RWPE2 (cell line): Measurements from ENCODE around the gene SGO2.

Experiments
- ATAC-seq: fragments of 200-7000 bp; cut with Tn5 transposase; 3 replicates; pipeline ENCODE4 v1.9.1; 2021; ENCODE audit warnings: low read depth
- DNase-seq: peaks from one replicate; pipeline ENCODE4 v3.0.0-alpha.2; 2020; ENCODE audit warnings: low spot score
- H3K27ac ChIP-seq: fragments of 450-650 bp; 2 replicates; pipeline ENCODE4 v1.5.1; 2017; ENCODE audit warnings: mild to moderate bottlenecking; ENCODE audit not compliant: poor library complexity, severe bottlenecking
- H3K27me3 ChIP-seq: fragments of 250-450 bp; sonication (Bioruptor Pico); 2 replicates; pipeline ENCODE4 v1.5.1; 2021; ENCODE audit warnings: mild to moderate bottlenecking, moderate library complexity; ENCODE audit not compliant: insufficient read depth, poor library complexity, severe bottlenecking
- H3K36me3 ChIP-seq: fragments of 250-450 bp; sonication (Bioruptor Pico); 2 replicates; pipeline ENCODE4 v1.5.1; 2020; ENCODE audit warnings: low read depth, mild to moderate bottlenecking, moderate library complexity
- H3K4me1 ChIP-seq: fragments of 250-450 bp; sonication (Bioruptor Pico); 2 replicates; pipeline ENCODE4 v1.5.1; 2021; ENCODE audit warnings: mild to moderate bottlenecking, moderate library complexity; ENCODE audit not compliant: insufficient read depth, poor library complexity, severe bottlenecking
- H3K4me3 ChIP-seq: fragments of 250-450 bp; sonication (Bioruptor Pico); 2 replicates; pipeline ENCODE4 v1.5.1; 2021; ENCODE audit warnings: mild to moderate bottlenecking, moderate library complexity; ENCODE audit not compliant: severe bottlenecking
- H3K9me3 ChIP-seq: fragments of 250-450 bp; sonication (Bioruptor Pico); 2 replicates; pipeline ENCODE4 v1.5.1; 2021; ENCODE audit warnings: mild to moderate bottlenecking, moderate library complexity; ENCODE audit not compliant: severe bottlenecking
- TF ChIP-seq, protein P1 (sequence below): fragments of 450-650 bp; IDR thresholded peaks from one replicate; pipeline ENCODE4 v1.5.1; 2017; ENCODE audit warnings: mild to moderate bottlenecking, moderate library complexity; ENCODE audit not compliant: poor library complexity, severe bottlenecking

SGO2 gene

DNA sequence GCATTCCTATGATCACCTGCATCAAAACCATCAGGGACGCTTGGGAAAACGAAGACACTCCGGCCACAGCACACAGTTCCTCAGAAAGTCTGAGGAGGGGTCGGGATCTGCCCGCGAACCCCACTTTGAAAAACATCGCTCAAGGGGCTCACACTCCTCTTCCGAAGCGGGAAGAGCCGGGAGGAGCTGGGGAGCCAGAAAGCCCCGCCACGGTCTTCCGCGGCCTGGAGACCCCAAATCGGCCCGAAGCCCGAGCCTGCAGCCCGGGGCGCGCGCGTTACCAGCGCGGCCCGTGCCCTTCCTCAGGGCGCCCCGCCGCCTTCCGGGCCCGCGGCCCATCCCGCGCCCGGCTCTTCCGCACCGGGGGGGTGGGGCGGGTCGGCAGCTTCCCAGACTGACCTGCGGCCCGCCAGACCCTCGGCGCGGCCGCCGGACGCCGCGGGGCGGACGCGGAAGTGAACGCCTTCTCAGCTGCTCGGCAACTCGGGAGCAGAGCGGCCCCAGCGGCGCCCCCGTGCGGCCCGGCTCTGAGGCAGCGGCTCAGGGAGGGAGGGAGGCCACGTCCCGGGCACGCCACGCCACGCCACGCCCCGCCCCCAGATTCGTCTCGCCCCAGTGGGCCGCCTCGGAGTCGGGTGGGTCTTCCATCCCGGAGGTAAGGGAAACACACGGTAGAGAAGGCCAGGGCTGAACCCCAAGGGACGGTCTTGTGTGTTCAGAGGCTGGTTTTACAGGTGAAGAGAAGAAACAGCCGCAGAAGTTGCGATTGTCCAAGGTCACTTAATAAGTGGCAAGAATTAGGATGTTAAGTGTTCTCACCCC, 16.2 kb upstream of the SGO2 start, which contains the start of gene KCTD18:
Gene KCTD18 (minus strand): TSS at position 457 of the 822 bp plus-strand sequence. CDS start 3,052 bp downstream, outside the sequence.
- no peaks in the 10 kb centered on the region for H3K27me3 ChIP-seq
- H3K27ac ChIP-seq = peak within 1 kb of the TSS; percentile 39
- peak within 1 kb of the TSS; percentile 49 for H3K4me3 ChIP-seq
- TF ChIP-seq, protein P1, sequence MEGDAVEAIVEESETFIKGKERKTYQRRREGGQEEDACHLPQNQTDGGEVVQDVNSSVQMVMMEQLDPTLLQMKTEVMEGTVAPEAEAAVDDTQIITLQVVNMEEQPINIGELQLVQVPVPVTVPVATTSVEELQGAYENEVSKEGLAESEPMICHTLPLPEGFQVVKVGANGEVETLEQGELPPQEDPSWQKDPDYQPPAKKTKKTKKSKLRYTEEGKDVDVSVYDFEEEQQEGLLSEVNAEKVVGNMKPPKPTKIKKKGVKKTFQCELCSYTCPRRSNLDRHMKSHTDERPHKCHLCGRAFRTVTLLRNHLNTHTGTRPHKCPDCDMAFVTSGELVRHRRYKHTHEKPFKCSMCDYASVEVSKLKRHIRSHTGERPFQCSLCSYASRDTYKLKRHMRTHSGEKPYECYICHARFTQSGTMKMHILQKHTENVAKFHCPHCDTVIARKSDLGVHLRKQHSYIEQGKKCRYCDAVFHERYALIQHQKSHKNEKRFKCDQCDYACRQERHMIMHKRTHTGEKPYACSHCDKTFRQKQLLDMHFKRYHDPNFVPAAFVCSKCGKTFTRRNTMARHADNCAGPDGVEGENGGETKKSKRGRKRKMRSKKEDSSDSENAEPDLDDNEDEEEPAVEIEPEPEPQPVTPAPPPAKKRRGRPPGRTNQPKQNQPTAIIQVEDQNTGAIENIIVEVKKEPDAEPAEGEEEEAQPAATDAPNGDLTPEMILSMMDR = peak; percentile 97
- peak; percentile 91 for ATAC-seq
- no peaks in the 10 kb centered on the region for H3K4me1 ChIP-seq
- DNase-seq = peak; percentile 76
- H3K36me3 ChIP-seq = peaks cover under 1% of the 10 kb centered on the region; the same call in 1 of the 2 replicates
- H3K9me3 ChIP-seq = no peaks in the 10 kb centered on the region

DNA sequence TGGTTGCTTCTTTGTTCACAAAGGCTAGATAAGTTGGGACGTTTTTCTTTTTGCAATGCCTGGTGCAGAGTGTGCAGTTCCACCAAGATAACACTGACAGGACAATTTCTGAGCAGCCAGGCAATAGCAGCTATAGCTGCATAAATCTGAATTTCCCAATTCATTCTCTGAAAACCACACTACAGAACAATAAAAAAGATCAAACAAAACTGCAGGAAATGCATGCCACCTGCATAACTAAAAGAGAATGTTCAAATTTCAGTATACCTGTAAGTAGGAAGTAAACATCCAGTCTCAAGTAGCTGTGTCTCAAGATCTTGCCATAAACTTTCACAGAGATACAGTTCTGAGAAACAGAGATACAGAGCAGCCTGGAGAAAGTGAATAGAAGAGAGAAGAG, 10.9 kb upstream of the SGO2 start:
- Histone ChIP-seq H3K36me3 (no peaks in the 10 kb centered on the region), H3K9me3 (no peaks in the 10 kb centered on the region), H3K4me1 (no peaks in the 10 kb centered on the region), H3K4me3 (no peak overlapping the region), H3K27ac (no peak overlapping the region), H3K27me3 (no peaks in the 10 kb centered on the region)
- no peak for DNase-seq
- ATAC-seq = no peak
- TF ChIP-seq, protein P1 = no peak

DNA sequence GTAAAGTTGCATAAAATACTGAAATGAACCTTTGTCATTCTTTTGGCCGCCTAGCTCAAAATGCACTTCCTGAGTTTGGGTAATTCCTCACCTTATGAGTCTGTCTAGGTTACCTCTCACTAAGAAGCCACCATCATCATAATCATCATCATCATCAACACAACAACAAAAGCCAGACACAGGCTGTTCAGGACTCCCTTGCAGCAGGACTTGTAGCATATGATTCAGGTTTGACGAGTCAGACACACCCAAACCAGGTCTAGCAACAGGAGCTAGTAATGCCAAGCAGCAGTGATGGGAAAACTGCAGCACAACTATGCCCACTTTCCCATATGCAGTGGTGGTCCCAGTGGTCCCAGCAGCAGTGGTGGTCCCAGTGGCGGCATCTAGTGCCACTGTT, 2.8 kb upstream of the SGO2 start:
- no peak overlapping the region for H3K27ac ChIP-seq
- DNase-seq (no peak), ATAC-seq (no peak)
- H3K36me3 ChIP-seq = no peaks in the 10 kb centered on the region
- no peaks in the 10 kb centered on the region for H3K9me3 ChIP-seq
- H3K27me3 ChIP-seq = no peaks in the 10 kb centered on the region
- H3K4me3 ChIP-seq = no peak overlapping the region
- TF ChIP-seq, protein P1 = no peak
- peaks cover 27% of the 10 kb centered on the region for H3K4me1 ChIP-seq

DNA sequence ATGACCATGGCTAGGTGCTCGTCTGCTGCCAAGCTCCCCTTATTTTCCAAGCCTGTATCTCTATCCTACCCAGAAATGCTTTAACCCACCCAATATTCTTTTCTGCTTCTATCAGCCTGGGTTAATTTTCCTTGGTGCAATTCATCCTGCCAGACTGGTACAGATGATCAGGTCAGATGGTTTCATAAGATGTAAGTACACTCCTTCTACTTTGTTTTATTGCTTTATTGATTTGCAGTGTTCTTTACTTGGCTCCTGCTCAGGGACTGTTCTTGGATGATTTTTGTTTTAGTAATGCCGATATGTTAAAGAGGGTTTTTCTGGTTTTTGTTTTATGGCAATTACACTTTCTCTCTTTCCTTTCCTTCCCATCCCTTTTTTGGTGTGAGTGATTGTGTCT, 2.4 kb upstream of the SGO2 start:
- Histone ChIP-seq H3K4me1 (peaks cover 27% of the 10 kb centered on the region), H3K27me3 (no peaks in the 10 kb centered on the region), H3K9me3 (no peaks in the 10 kb centered on the region), H3K27ac (peak overlapping the region; percentile 55), H3K4me3 (no peak overlapping the region), H3K36me3 (no peaks in the 10 kb centered on the region)
- ATAC-seq (no peak), DNase-seq (no peak)
- TF ChIP-seq, protein P1 = no peak

DNA sequence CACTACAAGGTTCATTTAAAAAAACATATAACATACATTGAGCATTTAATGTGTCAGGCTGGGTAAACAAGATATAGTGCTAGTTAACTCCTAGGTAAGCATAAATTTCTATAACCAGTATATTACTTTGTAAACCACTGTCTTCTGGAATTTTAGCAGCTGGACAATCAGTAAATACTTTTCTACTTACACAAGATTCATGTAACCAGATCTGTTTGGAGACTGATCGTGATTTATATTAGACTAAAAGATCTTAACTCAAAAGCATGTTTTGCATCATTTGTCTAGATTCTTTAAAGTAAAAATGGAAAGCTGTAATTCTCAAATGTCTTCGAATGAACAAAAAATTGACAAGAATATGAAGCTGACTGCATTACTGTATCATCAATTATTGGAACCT, 941 bp upstream of the SGO2 start:
- DNase-seq (no peak), ATAC-seq (no peak)
- Histone ChIP-seq H3K27ac (peak overlapping the region; percentile 55), H3K4me3 (peak overlapping the region; percentile 96), H3K4me1 (peaks cover 27% of the 10 kb centered on the region), H3K9me3 (no peaks in the 10 kb centered on the region), H3K36me3 (no peaks in the 10 kb centered on the region), H3K27me3 (no peaks in the 10 kb centered on the region)
- TF ChIP-seq, protein P1 = no peak
